ENCODE measurements around the gene SLC35F4.

Gene SLC35F4

GRCh38 chr14:57834961-57835360 is 30.9 kb downstream of the SLC35F4 start:
- Histone ChIP-seq H3K36me3 (no peaks in the 10 kb centered on the region), H3K4me3 (ENCODE audit: low read depth, low read length) (no peak overlapping the region), H3K4me1 (no peaks in the 10 kb centered on the region), H3K27me3 (no peaks in the 10 kb centered on the region), H3K9me3 (no peaks in the 10 kb centered on the region)
- TF ChIP-seq CTCF (IDR thresholded peaks at IDR 0.05; ENCODE audit: low read depth, low read length), result no peak
- no peak for DNase-seq

GRCh38 chr14:57834001-57834598 is 31.8 kb downstream of the SLC35F4 start:
- Histone ChIP-seq H3K27me3 (no peaks in the 10 kb centered on the region), H3K9me3 (no peaks in the 10 kb centered on the region), H3K4me1 (no peaks in the 10 kb centered on the region), H3K36me3 (no peaks in the 10 kb centered on the region), H3K4me3 (ENCODE audit: low read depth, low read length) (no peak overlapping the region)
- TF ChIP-seq CTCF (IDR thresholded peaks at IDR 0.05; ENCODE audit: low read depth, low read length), result no peak
- DNase-seq, result no peak

DNA sequence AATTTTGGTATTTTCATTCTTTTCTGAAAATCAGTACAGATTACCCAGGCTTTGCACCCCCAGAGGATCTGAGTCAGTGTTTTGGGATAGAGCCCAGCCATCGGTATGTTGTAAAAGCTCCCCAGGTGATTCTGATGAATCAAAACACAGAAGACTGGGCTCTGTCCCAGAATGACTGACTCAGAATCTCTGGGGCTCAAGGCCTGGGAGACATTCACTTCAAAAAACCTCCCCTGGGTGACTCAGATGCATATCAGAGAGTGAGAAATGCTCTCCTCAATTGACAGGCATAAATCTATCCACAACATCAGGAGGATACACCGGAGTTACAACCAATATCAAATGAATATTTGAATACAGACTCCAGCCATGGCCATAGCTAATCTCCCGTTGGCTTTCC is 32.6 kb downstream of the SLC35F4 start:
- no peaks in the 10 kb centered on the region for H3K36me3 ChIP-seq
- no peaks in the 10 kb centered on the region for H3K4me1 ChIP-seq
- H3K9me3 ChIP-seq, result no peaks in the 10 kb centered on the region
- TF ChIP-seq CTCF (IDR thresholded peaks at IDR 0.05; ENCODE audit: low read depth, low read length), result no peak
- no peak overlapping the region for H3K4me3 ChIP-seq (ENCODE audit: low read depth, low read length)
- no peak for DNase-seq
- no peaks in the 10 kb centered on the region for H3K27me3 ChIP-seq

DNA sequence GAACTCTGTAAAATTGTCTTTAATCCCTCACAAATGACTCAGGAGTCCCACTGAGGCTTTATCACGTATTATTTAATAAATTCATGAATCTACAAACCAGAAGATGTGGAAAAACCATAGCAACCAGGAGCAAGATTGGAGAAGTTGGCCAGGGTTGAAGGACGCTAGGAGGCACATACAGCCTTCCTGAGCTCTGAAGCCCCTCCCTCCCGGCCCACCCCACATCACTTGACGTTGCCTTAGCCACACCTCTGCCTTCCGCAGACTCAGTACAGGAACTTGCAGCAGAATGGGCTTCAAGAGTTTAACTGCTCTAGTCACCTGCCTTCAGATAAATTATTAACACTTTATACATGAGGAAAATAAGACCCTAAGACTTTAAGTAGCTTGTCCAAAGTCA is 33.9 kb downstream of the SLC35F4 start:
- H3K36me3 ChIP-seq, result no peaks in the 10 kb centered on the region
- H3K9me3 ChIP-seq, result no peaks in the 10 kb centered on the region
- no peaks in the 10 kb centered on the region for H3K27me3 ChIP-seq
- no peak overlapping the region for H3K4me3 ChIP-seq (ENCODE audit: low read depth, low read length)
- no peaks in the 10 kb centered on the region for H3K4me1 ChIP-seq
- no peak for DNase-seq
- no peak for TF ChIP-seq CTCF (IDR thresholded peaks at IDR 0.05; ENCODE audit: low read depth, low read length)

DNA sequence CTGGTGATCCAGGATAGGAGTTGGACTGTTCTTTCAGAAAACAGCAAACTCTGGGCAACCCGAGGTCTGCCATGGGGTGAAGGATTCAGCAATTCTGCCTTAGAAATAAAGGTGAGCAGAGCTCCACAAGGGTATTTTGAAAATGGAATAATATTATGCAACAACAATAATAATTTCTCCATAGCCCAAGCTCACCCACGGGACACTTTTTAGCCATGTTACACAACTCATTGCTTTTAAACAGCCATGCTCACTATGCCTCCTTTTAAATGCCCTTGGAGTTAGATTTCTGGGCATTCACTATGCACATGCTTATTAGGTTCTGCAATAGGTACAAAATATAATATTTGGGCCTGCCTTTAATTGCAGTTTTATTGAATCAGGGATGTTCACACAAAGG is 37.2 kb downstream of the SLC35F4 start:
- DNase-seq, result no peak
- Histone ChIP-seq H3K36me3 (no peaks in the 10 kb centered on the region), H3K4me3 (ENCODE audit: low read depth, low read length) (no peak overlapping the region), H3K27me3 (no peaks in the 10 kb centered on the region), H3K9me3 (no peaks in the 10 kb centered on the region), H3K4me1 (no peaks in the 10 kb centered on the region)
- no peak for TF ChIP-seq CTCF (IDR thresholded peaks at IDR 0.05; ENCODE audit: low read depth, low read length)

DNA sequence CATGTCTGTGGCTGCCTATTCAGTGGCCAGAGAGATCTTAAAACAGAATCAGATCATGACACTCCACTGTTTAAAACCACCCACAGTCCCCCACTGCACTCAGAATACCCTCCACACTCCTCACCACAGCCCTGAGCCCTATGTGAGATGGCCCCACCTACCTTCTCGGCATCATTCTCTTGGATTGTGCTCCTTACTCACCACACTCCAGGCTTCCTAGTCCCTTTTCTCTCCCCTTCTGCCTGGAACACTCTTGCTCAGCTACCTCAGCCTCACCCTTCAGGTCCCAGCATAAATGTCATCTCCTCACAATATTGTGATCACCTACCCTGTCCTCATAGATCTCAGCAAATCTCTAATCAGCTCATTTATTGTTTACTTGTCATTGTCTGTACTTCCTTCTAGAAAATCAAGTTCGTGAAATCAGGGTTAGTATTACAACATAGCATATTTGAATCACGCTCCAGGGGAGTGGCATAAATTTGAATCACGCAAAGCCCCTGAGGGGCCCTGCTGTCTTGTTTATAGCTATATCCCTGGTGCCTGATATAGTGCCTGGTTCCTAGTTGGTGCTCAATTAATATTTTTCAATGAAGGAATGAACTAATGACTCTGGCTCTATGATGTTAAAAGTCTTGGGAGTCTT is 42.8 kb downstream of the SLC35F4 start:
- TF ChIP-seq CTCF (IDR thresholded peaks at IDR 0.05; ENCODE audit: low read depth, low read length), result no peak
- Histone ChIP-seq H3K27me3 (no peaks in the 10 kb centered on the region), H3K4me3 (ENCODE audit: low read depth, low read length) (no peak overlapping the region), H3K36me3 (no peaks in the 10 kb centered on the region), H3K4me1 (no peaks in the 10 kb centered on the region), H3K9me3 (no peaks in the 10 kb centered on the region)
- DNase-seq, result no peak

Measured in BE2C (cell line).